Smooth muscle cell (in vitro differentiated cells): ENCODE results near the gene TIPRL. TPM values are rescaled to one million over a fixed set of nuclear protein-coding genes. Genes with fewer than 3 reads are reported as not detected.
"Not testable (repeated sequence)": the region's sequence is repeated elsewhere in the genome, so short reads cannot be mapped to it uniquely, and the experiment has no call there.

Experiments used
- DNase-seq: peaks from one replicate; lab custom pipeline; 2025; ENCODE audit not compliant: unreplicated experiment; lab: John Stamatoyannopoulos, UW
- H2AFZ ChIP-seq: fragments of 200-600 bp; sonication (generic); 2 replicates; pipeline ENCODE4 v1.6.0; 2016; ENCODE audit warnings: antibody characterized with exemption, low read depth, mild to moderate bottlenecking
- H3F3A ChIP-seq: fragments of 200-600 bp; sonication (generic); 2 replicates; pipeline ENCODE4 v1.6.0; 2017; ENCODE audit warnings: antibody characterized with exemption, low read depth
- H3K27ac ChIP-seq: fragments of 200-600 bp; sonication (generic); 2 replicates; pipeline ENCODE4 v1.5.1; 2016; ENCODE audit warnings: low read depth, mild to moderate bottlenecking
- H3K27me3 ChIP-seq: fragments of 200-600 bp; sonication (generic); 2 replicates; pipeline ENCODE4 v1.6.1; 2016; ENCODE audit warnings: low read depth, mild to moderate bottlenecking
- H3K36me3 ChIP-seq: fragments of 200-600 bp; sonication (generic); 2 replicates; pipeline ENCODE4 v1.5.1; 2016; ENCODE audit warnings: low read depth
- H3K4me1 ChIP-seq: fragments of 200-600 bp; sonication (generic); 2 replicates; pipeline ENCODE4 v1.5.1; 2016; ENCODE audit warnings: low read depth
- H3K4me2 ChIP-seq: fragments of 200-600 bp; sonication (generic); 2 replicates; pipeline ENCODE4 v1.6.0; 2016; ENCODE audit warnings: mild to moderate bottlenecking
- H3K4me3 ChIP-seq: fragments of 200-600 bp; sonication (generic); 2 replicates; pipeline ENCODE4 v1.5.1; 2016; ENCODE audit warnings: mild to moderate bottlenecking
- H3K79me2 ChIP-seq: fragments of 200-600 bp; sonication (generic); 2 replicates; pipeline ENCODE4 v1.6.0; 2016; ENCODE audit warnings: low read depth, mild to moderate bottlenecking
- H3K9ac ChIP-seq: fragments of 200-600 bp; sonication (generic); 2 replicates; pipeline ENCODE4 v1.6.0; 2016; ENCODE audit warnings: low read depth
- H3K9me3 ChIP-seq: fragments of 200-600 bp; sonication (generic); replicated peaks from 2 replicates; pipeline ENCODE4 v1.5.1; 2016; ENCODE audit warnings: low read depth
- H4K20me1 ChIP-seq: fragments of 200-600 bp; sonication (generic); 2 replicates; pipeline ENCODE4 v1.6.0; 2016; ENCODE audit warnings: low read depth
- WGBS: methylation state at CpG from one replicate; pipeline ENCODE4 v1.1.7; 2016; ENCODE audit warnings: low lambda C conversion rate; 5-methylcytosine and 5-hydroxymethylcytosine counted together
- polyA plus RNA-seq: library from polyadenylated mRNA; unstranded; fragments of >200 nt; fragmentation: Nextera tagmentation; extraction: Ambion mirVana; gene quantifications from 2 replicates; pipeline ENCODE4 v1.2.1, GENCODE V29; 2016
- total RNA-seq: library from RNA; depleted of rRNA; stranded (reverse); fragments of >200 nt; gene quantifications from 2 replicates; pipeline ENCODE4 v1.2.3, GENCODE V29; 2014
- TF ChIP-seq, protein P1 (sequence below): fragments of 200-600 bp; sonication (generic); IDR thresholded peaks from 2 replicates; pipeline ENCODE4 v1.5.1; 2017; ENCODE audit warnings: borderline replicate concordance, mild to moderate bottlenecking, antibody characterized with exemption; ENCODE audit not compliant: insufficient read depth, poor library complexity, severe bottlenecking

TIPRL gene
- total and polyA plus RNA-seq, 2 experiments from 2014 or later = 33.4 to 38.9 TPM

DNA sequence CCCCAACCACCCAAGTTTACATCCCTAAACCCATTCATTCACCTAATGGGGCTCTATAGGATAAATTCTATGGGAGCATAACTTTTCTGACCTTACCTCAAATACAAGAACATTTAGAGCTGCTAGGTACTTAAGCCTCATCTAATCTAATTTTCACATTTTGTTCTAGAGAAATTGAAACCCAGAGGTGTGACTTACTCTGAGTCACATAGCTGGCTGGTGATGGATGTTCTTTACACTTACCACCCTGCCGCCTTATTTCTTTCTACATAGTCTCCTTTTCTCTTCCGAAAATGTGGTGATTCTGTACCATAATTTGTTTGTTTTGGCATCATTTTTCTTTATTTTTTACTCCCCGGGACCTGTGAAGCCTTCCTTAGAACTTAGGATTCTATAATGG, 20.3 kb downstream of the TIPRL start:
- H3K4me2 ChIP-seq = no peak overlapping the region
- no peak overlapping the region for H3K4me3 ChIP-seq
- peaks cover 20% of the 10 kb centered on the region for H3K36me3 ChIP-seq
- peaks cover 6% of the 10 kb centered on the region for H3F3A ChIP-seq
- DNase-seq = no peak
- TF ChIP-seq, protein P1, sequence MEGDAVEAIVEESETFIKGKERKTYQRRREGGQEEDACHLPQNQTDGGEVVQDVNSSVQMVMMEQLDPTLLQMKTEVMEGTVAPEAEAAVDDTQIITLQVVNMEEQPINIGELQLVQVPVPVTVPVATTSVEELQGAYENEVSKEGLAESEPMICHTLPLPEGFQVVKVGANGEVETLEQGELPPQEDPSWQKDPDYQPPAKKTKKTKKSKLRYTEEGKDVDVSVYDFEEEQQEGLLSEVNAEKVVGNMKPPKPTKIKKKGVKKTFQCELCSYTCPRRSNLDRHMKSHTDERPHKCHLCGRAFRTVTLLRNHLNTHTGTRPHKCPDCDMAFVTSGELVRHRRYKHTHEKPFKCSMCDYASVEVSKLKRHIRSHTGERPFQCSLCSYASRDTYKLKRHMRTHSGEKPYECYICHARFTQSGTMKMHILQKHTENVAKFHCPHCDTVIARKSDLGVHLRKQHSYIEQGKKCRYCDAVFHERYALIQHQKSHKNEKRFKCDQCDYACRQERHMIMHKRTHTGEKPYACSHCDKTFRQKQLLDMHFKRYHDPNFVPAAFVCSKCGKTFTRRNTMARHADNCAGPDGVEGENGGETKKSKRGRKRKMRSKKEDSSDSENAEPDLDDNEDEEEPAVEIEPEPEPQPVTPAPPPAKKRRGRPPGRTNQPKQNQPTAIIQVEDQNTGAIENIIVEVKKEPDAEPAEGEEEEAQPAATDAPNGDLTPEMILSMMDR = no peak
- no peaks in the 10 kb centered on the region for H3K4me1 ChIP-seq
- no peak overlapping the region for H3K9ac ChIP-seq
- no peaks in the 10 kb centered on the region for H4K20me1 ChIP-seq
- no peaks in the 10 kb centered on the region for H3K79me2 ChIP-seq
- no peak overlapping the region for H2AFZ ChIP-seq
- no peaks in the 10 kb centered on the region for H3K27me3 ChIP-seq
- H3K9me3 ChIP-seq = no peaks in the 10 kb centered on the region
- H3K27ac ChIP-seq = no peak overlapping the region
- 67% methylated on average over 3 of the region's 3 CpGs for WGBS

DNA sequence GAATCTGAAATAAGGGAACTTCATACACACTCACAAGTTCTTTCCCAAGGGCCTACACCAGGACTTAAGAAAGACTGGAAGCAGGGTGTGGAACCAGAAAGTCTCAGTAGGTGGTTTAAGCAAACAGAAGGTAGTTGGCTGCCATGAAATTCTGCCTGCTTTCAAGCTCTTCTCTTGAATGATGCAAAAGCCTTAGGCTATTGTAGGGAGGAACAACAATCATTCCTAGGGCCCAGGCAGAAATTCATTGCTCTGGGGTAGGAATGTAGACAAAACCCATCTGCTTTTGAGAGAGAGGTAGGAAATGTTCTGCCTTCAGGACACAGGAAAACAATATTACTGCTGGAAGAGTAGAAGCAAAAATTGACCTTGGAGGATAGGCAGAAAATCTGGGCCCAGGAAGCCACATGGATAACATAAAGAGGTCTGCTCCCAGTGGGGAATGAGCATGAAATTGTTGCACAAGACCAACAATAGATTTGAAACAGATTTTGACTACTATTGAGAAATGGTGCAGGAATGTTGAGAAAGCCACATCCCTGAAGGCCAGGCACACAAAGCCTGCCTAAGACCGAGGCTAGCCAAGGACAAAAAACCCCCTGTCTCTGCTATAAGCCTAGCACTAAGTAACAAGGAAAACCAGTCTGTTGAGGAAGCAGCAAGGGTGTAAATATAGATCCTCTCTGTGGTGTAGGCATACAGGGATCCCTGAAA, 24.3 kb downstream of the TIPRL start:
- peaks cover 6% of the 10 kb centered on the region for H3F3A ChIP-seq
- peak overlapping the region; percentile 43 for H3K27ac ChIP-seq
- H3K4me3 ChIP-seq = no peak overlapping the region
- H4K20me1 ChIP-seq = no peaks in the 10 kb centered on the region
- TF ChIP-seq, protein P1 = no peak
- H3K9me3 ChIP-seq = no peaks in the 10 kb centered on the region
- H3K4me1 ChIP-seq = no peaks in the 10 kb centered on the region
- H2AFZ ChIP-seq = no peak overlapping the region
- no peaks in the 10 kb centered on the region for H3K79me2 ChIP-seq
- DNase-seq = no peak
- peaks cover 20% of the 10 kb centered on the region for H3K36me3 ChIP-seq
- no peak overlapping the region for H3K9ac ChIP-seq
- H3K4me2 ChIP-seq = no peak overlapping the region
- 83% methylated on average over 1 of the region's 1 CpG for WGBS
- H3K27me3 ChIP-seq = no peaks in the 10 kb centered on the region

DNA sequence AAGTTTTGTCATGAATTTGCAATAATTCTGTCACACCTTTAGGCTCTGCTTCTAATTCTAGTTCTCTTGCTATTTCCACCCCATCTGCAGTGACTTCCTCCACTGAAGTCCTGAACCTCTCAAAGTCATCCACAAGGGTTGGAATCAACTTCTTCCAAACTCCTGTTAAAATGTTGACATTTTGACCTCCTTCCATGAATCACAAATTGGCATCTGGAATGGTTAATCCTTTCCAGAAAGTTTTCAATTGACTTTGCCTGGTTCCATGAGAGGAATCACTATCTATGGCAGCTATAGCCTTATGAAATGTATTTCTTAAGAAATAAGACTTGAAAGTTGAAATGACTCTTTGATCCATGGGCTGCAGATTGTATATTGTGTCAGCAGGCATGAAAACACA, 27.3 kb downstream of the TIPRL start:
- Histone ChIP-seq H3K9me3 (no peaks in the 10 kb centered on the region), H2AFZ (no peak overlapping the region), H3F3A (peaks cover 6% of the 10 kb centered on the region), H3K27ac (no peak overlapping the region), H3K9ac (no peak overlapping the region), H3K4me1 (no peaks in the 10 kb centered on the region), H3K27me3 (no peaks in the 10 kb centered on the region), H3K36me3 (peaks cover 2% of the 10 kb centered on the region), H3K4me2 (no peak overlapping the region), H3K4me3 (no peak overlapping the region), H4K20me1 (no peaks in the 10 kb centered on the region), H3K79me2 (no peaks in the 10 kb centered on the region)
- no peak for DNase-seq
- TF ChIP-seq, protein P1 = no peak

DNA sequence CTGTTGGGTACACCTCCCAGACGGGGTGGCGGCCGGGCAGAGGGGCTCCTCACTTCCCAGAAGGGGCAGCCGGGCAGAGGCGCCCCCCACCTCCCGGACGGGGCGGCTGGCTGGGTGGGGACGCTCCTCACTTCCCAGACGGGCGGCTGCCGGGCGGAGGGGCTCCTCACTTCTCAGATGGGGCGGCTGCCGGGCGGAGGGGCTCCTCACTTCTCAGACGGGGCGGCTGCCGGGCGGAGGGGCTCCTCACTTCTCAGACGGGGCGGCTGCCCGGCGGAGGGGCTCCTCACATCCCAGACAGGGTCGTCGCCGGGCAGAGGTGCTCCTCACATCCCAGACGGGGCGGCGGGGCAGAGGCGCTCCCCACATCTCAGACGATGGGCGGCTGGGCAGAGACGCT, 28.9 kb downstream of the TIPRL start:
- not testable (repeated sequence) for H2AFZ ChIP-seq, H4K20me1 ChIP-seq, DNase-seq, H3K36me3 ChIP-seq, H3K27ac ChIP-seq, H3K79me2 ChIP-seq, H3K4me1 ChIP-seq, H3K4me2 ChIP-seq, H3F3A ChIP-seq, H3K4me3 ChIP-seq, H3K9ac ChIP-seq, H3K9me3 ChIP-seq, H3K27me3 ChIP-seq
- 94% methylated on average over 33 of the region's 34 CpGs for WGBS
